Small intestine (tissue), 7 donors: ENCODE results near the gene CACNA2D3. TPM values are rescaled to one million over a fixed set of nuclear protein-coding genes. Genes with fewer than 3 reads are reported as not detected.

ENCODE experiments used
- DNase-seq, 2 donors: peaks; one replicate each; pipeline versions ENCODE4 v3.0.0 to v3.0.0-alpha.2; 2013
- FAIRE-seq: peaks from 2 replicates; lab custom pipeline; 2012; peaks lifted over from hg19 to GRCh38; lab: Jason Lieb, UNC
- H3K27ac ChIP-seq, 3 donors: one replicate each; pipeline ENCODE4 v1.5.1; 2013; ENCODE audit warnings: low read length in 2 of 3, mild to moderate bottlenecking in 2 of 3, control low read depth in 1 of 3, inconsistent platforms in 1 of 3, low read depth in 1 of 3, moderate library complexity in 1 of 3
- H3K27me3 ChIP-seq, 3 donors: one replicate each; pipeline ENCODE4 v1.6.1; 2013; ENCODE audit warnings: low read length in 3 of 3, inconsistent platforms in 1 of 3; ENCODE audit not compliant: control insufficient read depth in 3 of 3, insufficient read depth in 3 of 3
- H3K36me3 ChIP-seq, 3 donors: one replicate each; pipeline ENCODE4 v1.6.1; 2013; ENCODE audit warnings: low read length in 3 of 3, inconsistent platforms in 1 of 3, low read depth in 1 of 3, mild to moderate bottlenecking in 1 of 3, moderate library complexity in 1 of 3; ENCODE audit not compliant: control insufficient read depth in 3 of 3, insufficient read depth in 2 of 3
- H3K4me1 ChIP-seq, 3 donors: one replicate each; pipeline ENCODE4 v1.6.1; 2013; ENCODE audit warnings: low read length in 2 of 3, inconsistent platforms in 1 of 3, low read depth in 1 of 3, mild to moderate bottlenecking in 1 of 3, moderate library complexity in 1 of 3; ENCODE audit not compliant: control insufficient read depth in 3 of 3, insufficient read depth in 2 of 3
- H3K4me3 ChIP-seq, 3 donors: one replicate each; pipeline ENCODE4 v1.5.1; 2013; ENCODE audit warnings: low read length in 3 of 3, control low read depth in 1 of 3, inconsistent platforms in 1 of 3, low read depth in 1 of 3, mild to moderate bottlenecking in 1 of 3, moderate library complexity in 1 of 3
- H3K9me3 ChIP-seq, 2 donors: one replicate each; pipeline ENCODE4 v1.6.1; 2013; ENCODE audit warnings: low read depth in 1 of 2, low read length in 1 of 2; ENCODE audit not compliant: control insufficient read depth in 2 of 2, insufficient read depth in 1 of 2
- WGBS, 3 donors: extraction: QIAGEN DNeasy Blood & Tissue Kit; methylation state at CpG; one replicate each; pipeline ENCODE4 v1.1.7; 2013; 5-methylcytosine and 5-hydroxymethylcytosine counted together
- polyA plus RNA-seq, 4 donors: library from polyadenylated mRNA; stranded (reverse) in 3 of 4; unstranded in 1 of 4; fragments of 200-250 nt in 3 of 4; fragments of 120-200 nt in 1 of 4; gene quantifications; one replicate each; pipeline versions ENCODE4 v1.2.1 to v1.2.3, GENCODE V29; 2013
- donor health status: healthy with polysubstance abuse.
- donor health status: control.
- donor health status: control.
- donor health status: Bipolar disorder and iron deficiency.
- donor health status: healthy.

CACNA2D3 gene
- polyA plus RNA-seq, 4 donors, result 0.27 to 0.61 TPM; not detected in 2

DNA sequence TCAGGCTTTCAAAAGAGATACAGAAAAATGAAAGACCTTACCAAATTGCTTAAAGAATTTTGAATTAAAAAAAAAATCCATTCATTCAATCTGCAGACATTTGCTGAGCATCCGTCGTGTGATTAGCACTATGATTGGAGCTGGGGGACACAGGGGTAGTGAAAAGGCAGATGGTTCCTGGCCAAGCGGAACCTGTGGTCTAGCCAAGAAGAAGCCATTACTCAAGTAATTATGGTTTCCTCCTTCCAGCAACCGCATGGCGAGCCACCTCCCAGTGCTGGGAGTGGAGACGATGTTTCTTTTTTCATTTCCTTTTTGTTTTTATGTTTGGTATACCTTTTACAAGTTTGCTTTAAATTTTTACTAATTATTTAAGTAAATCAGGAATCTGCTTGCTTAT, 140.2 kb downstream of the CACNA2D3 start:
- FAIRE-seq (no peak), DNase-seq (no peak)
- Histone ChIP-seq H3K4me1 (no peaks in the 10 kb centered on the region), H3K36me3 (no peaks in the 10 kb centered on the region), H3K4me3 (no peak overlapping the region), H3K9me3 (no peaks in the 10 kb centered on the region), H3K27ac (no peak overlapping the region), H3K27me3 (no peaks in the 10 kb centered on the region)
- WGBS, 3 donors, result 70 to 92% (median 72%) methylated on average over 6 of the region's 6 CpGs

DNA sequence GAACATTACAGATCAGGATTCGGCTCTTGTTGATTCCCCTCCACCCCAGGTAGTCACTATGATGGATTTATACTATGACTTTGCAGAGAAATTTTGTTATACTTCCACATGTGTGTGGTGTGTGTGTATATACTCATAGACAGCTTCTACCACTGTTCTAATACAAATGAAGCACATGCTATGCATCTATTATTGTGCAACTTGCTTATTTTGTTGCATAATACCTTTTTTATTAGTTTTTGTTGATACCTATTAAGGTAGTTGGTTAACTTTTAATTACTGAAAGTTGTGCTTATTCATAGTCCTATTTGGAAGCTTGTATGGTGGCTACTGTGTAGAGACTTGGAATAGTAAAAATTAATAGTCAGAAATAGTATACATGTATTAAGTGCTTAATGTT, 140.6 kb downstream of the CACNA2D3 start:
- Histone ChIP-seq H3K27ac (no peak overlapping the region), H3K4me3 (no peak overlapping the region), H3K9me3 (no peaks in the 10 kb centered on the region), H3K36me3 (no peaks in the 10 kb centered on the region), H3K4me1 (no peaks in the 10 kb centered on the region), H3K27me3 (no peaks in the 10 kb centered on the region)
- FAIRE-seq (no peak), DNase-seq (no peak)
- WGBS, 3 donors, result 63 to 77% (median 68%) methylated on average over 1 of the region's 1 CpG

DNA sequence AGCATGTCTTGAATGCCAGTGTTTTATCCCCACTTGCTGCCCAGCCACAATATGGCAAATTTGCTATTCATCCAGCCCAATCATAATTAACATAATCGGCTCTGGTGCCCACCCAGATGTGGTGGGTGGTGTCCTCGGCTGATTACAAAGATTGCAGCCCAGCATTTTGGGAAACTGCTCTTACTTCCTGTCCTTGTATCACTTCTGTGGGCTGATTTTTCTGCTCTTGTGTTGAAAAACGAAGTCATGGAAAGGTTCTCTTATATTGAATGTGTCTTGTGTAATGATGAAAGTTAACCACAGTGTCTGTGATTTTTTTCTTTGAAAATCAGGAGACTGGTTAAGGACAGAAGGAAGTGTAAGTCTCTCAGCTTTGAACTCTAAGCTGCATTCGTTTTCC, 141.7 kb downstream of the CACNA2D3 start:
- Histone ChIP-seq H3K36me3 (no peaks in the 10 kb centered on the region), H3K4me1 (no peaks in the 10 kb centered on the region), H3K27me3 (no peaks in the 10 kb centered on the region), H3K27ac (no peak overlapping the region), H3K9me3 (no peaks in the 10 kb centered on the region), H3K4me3 (no peak overlapping the region)
- no peak for DNase-seq
- FAIRE-seq, result no peak
- 49 to 60% (median 51%) methylated on average over 4 of the region's 4 CpGs for WGBS, 3 donors

DNA sequence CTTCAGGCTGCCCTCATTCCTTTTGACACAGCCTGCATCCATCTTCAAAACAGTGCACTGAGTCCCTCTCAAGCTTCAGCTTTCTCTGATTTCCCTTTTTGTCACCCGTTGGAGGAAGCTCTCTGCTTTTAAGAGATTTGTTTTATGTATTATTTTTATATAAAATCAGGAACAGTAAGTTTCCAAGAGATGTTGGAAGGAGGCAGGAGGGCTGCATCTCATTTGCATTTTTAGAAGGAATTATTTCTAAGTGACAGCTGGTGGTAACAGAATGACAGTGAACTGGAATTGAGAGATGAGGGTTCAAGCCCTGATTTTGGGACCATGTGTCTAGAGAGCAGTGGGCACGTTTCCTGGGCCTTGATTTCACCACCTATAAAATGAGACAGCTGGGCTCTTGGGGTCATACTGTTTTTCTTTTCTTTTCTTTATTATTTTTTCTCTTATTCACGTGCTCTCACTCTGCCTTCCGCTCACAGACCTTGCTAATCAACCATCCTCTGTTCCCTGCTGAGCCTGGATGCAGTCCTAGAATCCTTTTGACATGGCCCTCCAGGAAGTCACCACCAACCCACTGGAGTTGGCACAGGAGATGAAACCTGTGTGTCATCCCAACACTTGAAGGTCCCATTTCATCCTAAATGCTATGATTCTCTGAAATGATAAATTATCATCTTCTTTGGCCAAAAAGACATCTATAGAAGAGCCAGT, 148.6 kb downstream of the CACNA2D3 start:
- no peaks in the 10 kb centered on the region for H3K27me3 ChIP-seq
- 29 to 52% (median 39%) methylated on average over 3 to 4 of the region's 4 CpGs for WGBS, 3 donors
- no peak for FAIRE-seq

DNA sequence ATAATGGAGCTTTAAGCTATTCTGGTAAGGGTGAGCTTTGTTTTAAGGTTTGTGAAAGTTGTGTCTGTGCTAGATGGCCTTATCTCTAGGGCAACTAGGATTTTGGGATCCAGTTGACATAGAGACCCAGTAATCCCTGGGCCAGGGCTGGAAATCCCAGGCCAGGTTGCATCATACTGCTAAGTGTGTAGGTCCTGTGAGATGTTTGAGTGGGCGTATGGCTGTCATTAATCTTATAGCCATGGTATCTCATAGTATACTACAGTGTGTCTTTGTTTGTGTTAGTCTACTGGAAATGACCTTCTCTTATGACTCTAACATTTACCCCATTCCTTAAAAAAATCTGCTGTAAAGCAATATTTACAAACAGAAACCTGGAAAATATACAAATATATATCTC, 151.4 kb downstream of the CACNA2D3 start:
- H3K27ac ChIP-seq, result no peak overlapping the region
- no peak overlapping the region for H3K4me3 ChIP-seq
- 59 to 75% (median 63%) methylated on average over 1 of the region's 1 CpG for WGBS, 3 donors
- no peaks in the 10 kb centered on the region for H3K4me1 ChIP-seq
- H3K9me3 ChIP-seq, result no peaks in the 10 kb centered on the region
- no peak for FAIRE-seq
- no peaks in the 10 kb centered on the region for H3K27me3 ChIP-seq
- no peaks in the 10 kb centered on the region for H3K36me3 ChIP-seq
- DNase-seq, result no peak

More for the DNA sequence above, 148.6 kb downstream of the CACNA2D3 start:
- no peak overlapping the region for H3K27ac ChIP-seq
- no peak overlapping the region for H3K4me3 ChIP-seq
- H3K9me3 ChIP-seq, result no peaks in the 10 kb centered on the region
- H3K36me3 ChIP-seq, result no peaks in the 10 kb centered on the region
- DNase-seq, result no peak
- H3K4me1 ChIP-seq, result no peaks in the 10 kb centered on the region

GRCh38 chr3:54274607-54275006, 152.3 kb downstream of the CACNA2D3 start:
- no peaks in the 10 kb centered on the region for H3K27me3 ChIP-seq
- no peak overlapping the region for H3K4me3 ChIP-seq
- H3K4me1 ChIP-seq, result no peaks in the 10 kb centered on the region
- H3K9me3 ChIP-seq, result no peaks in the 10 kb centered on the region
- DNase-seq (no peak), FAIRE-seq (no peak)
- WGBS, 3 donors, result 62 to 70% (median 68%) methylated on average over 4 of the region's 4 CpGs
- H3K27ac ChIP-seq, result no peak overlapping the region
- no peaks in the 10 kb centered on the region for H3K36me3 ChIP-seq

GRCh38 chr3:54279005-54279583, 156.7 kb downstream of the CACNA2D3 start:
- Histone ChIP-seq H3K4me3 (no peak overlapping the region), H3K27me3 (no peaks in the 10 kb centered on the region), H3K36me3 (no peaks in the 10 kb centered on the region), H3K4me1 (no peaks in the 10 kb centered on the region), H3K9me3 (no peaks in the 10 kb centered on the region), H3K27ac (no peak overlapping the region)
- no peak for FAIRE-seq
- DNase-seq, result no peak
- 79 to 87% (median 86%) methylated on average over 10 of the region's 10 CpGs for WGBS, 3 donors

- Histone ChIP-seq H3K9me3 (no peaks in the 10 kb centered on the region), H3K4me1 (no peaks in the 10 kb centered on the region), H3K27ac (no peak overlapping the region), H3K4me3 (no peak overlapping the region), H3K27me3 (no peaks in the 10 kb centered on the region), H3K36me3 (no peaks in the 10 kb centered on the region)
- FAIRE-seq (no peak), DNase-seq (no peak)
- 39 to 51% (median 43%) methylated on average over 4 of the region's 4 CpGs for WGBS, 3 donors
Measured at GRCh38 chr3:54283470-54283869, 161.1 kb downstream of the CACNA2D3 start.
